CD4-positive, alpha-beta T cell treated with Interferon gamma for 1 hour (primary cell): ENCODE measurements around the gene SLC44A1.

Experiments used
- DNase-seq: peaks from one replicate; pipeline ENCODE4 v3.0.0-alpha.2; 2020

SLC44A1 gene

GRCh38 chr9:105275938-105276337 lies 31.5 kb downstream of the SLC44A1 start:
- no peak for DNase-seq

- no peak for DNase-seq
These were observed 34.3 kb downstream of the SLC44A1 start for GRCh38 chr9:105278751-105279150.

GRCh38 chr9:105280691-105281090 lies 36.2 kb downstream of the SLC44A1 start:
- DNase-seq, result no peak

GRCh38 chr9:105281272-105281671 lies 36.8 kb downstream of the SLC44A1 start:
- DNase-seq, result no peak

- DNase-seq, result no peak
These were observed 37.5 kb downstream of the SLC44A1 start for GRCh38 chr9:105281926-105282325.

GRCh38 chr9:105282870-105283621 lies 38.6 kb downstream of the SLC44A1 start:
- DNase-seq, result no peak

- no peak for DNase-seq
These were observed 39.3 kb downstream of the SLC44A1 start for GRCh38 chr9:105283795-105284194.

GRCh38 chr9:105284463-105284862 lies 40.0 kb downstream of the SLC44A1 start:
- no peak for DNase-seq

- DNase-seq, result no peak
These were observed 41.6 kb downstream of the SLC44A1 start for GRCh38 chr9:105286098-105286497.

GRCh38 chr9:105289305-105289704 lies 44.9 kb downstream of the SLC44A1 start:
- DNase-seq, result no peak

GRCh38 chr9:105290418-105290817 lies 46.0 kb downstream of the SLC44A1 start:
- DNase-seq, result no peak

GRCh38 chr9:105290954-105291353 lies 46.5 kb downstream of the SLC44A1 start:
- DNase-seq, result no peak

GRCh38 chr9:105291422-105291859 lies 47.0 kb downstream of the SLC44A1 start:
- DNase-seq, result no peak

- DNase-seq, result no peak
These were observed 47.5 kb downstream of the SLC44A1 start for GRCh38 chr9:105291938-105292337.

- no peak for DNase-seq
These were observed 49.0 kb downstream of the SLC44A1 start for GRCh38 chr9:105293408-105293807.

GRCh38 chr9:105295201-105295550 lies 50.7 kb downstream of the SLC44A1 start:
- no peak for DNase-seq

GRCh38 chr9:105295986-105296385 lies 51.5 kb downstream of the SLC44A1 start:
- DNase-seq, result no peak

GRCh38 chr9:105296445-105296844 lies 52.0 kb downstream of the SLC44A1 start:
- no peak for DNase-seq

GRCh38 chr9:105296877-105297287 lies 52.4 kb downstream of the SLC44A1 start:
- no peak for DNase-seq

- DNase-seq, result no peak
These were observed 53.1 kb downstream of the SLC44A1 start for GRCh38 chr9:105297442-105298075.

- DNase-seq, result peak; percentile 17
These were observed 54.9 kb downstream of the SLC44A1 start for GRCh38 chr9:105299190-105299854.

- no peak for DNase-seq
These were observed 58.3 kb downstream of the SLC44A1 start for GRCh38 chr9:105302728-105303127.

GRCh38 chr9:105305856-105306255 lies 61.4 kb downstream of the SLC44A1 start:
- no peak for DNase-seq
